ENCODE results near the gene GSK3B. TPM values are rescaled to one million over a fixed set of nuclear protein-coding genes. Genes with fewer than 3 reads are reported as not detected.

The GSK3B gene
- total RNA-seq, 1 donor from 2014 or later: 88.6 TPM

GRCh38 chr3:119809249-119810017 lies 284.8 kb downstream of the GSK3B start:
- Mint-ChIP-seq H3K27ac (no peak overlapping the region), H3K36me3 (no peaks in the 10 kb centered on the region), H3K4me1 (peaks cover 2% of the 10 kb centered on the region), H3K9me3 (no peaks in the 10 kb centered on the region), H3K27me3 (ENCODE audit: insufficient read depth, low read depth) (peaks cover 15% of the 10 kb centered on the region), H3K4me3 (no peak overlapping the region)
- no peak for DNase-seq (ENCODE audit: low spot score)
- H3K36me3 ChIP-seq: no peaks in the 10 kb centered on the region
- no peak overlapping the region for H3K27ac ChIP-seq
- no peaks in the 10 kb centered on the region for H3K79me2 ChIP-seq (ENCODE audit: low read depth)
- no peak overlapping the region for H3K4me2 ChIP-seq
- no peaks in the 10 kb centered on the region for H3K27me3 ChIP-seq
- no peaks in the 10 kb centered on the region for H3K9me3 ChIP-seq (ENCODE audit: low read depth)
- no peak overlapping the region for H3K4me3 ChIP-seq
- H3K4me1 ChIP-seq: no peaks in the 10 kb centered on the region
- no peaks in the 10 kb centered on the region for H4K20me1 ChIP-seq (ENCODE audit: low read depth)
- H2AFZ ChIP-seq (replicated peaks): no peak overlapping the region
- no peak overlapping the region for H3K9ac ChIP-seq
- TF ChIP-seq EZH2 (IDR thresholded peaks at IDR 0.05) (no peak), EZH2phosphoT487 (IDR thresholded peaks at IDR 0.05) (no peak), CTCF (IDR thresholded peaks at IDR 0.05) (no peak)
- H3F3A ChIP-seq (ENCODE audit: low read depth): no peaks in the 10 kb centered on the region

- Histone ChIP-seq H3K4me3 (no peak overlapping the region), H3K27ac (no peak overlapping the region), H3K79me2 (ENCODE audit: low read depth) (no peaks in the 10 kb centered on the region), H3F3A (ENCODE audit: low read depth) (no peaks in the 10 kb centered on the region), H3K4me1 (no peaks in the 10 kb centered on the region), H3K36me3 (no peaks in the 10 kb centered on the region), H3K4me2 (no peak overlapping the region), H3K27me3 (no peaks in the 10 kb centered on the region), H4K20me1 (ENCODE audit: low read depth) (no peaks in the 10 kb centered on the region), H3K9me3 (ENCODE audit: low read depth) (no peaks in the 10 kb centered on the region), H3K9ac (no peak overlapping the region), H2AFZ (replicated peaks) (no peak overlapping the region)
- H3K27ac Mint-ChIP-seq: no peak overlapping the region
- DNase-seq (ENCODE audit: low spot score): no peak
- peaks cover 13% of the 10 kb centered on the region for H3K27me3 Mint-ChIP-seq (ENCODE audit: insufficient read depth, low read depth)
- H3K9me3 Mint-ChIP-seq: no peaks in the 10 kb centered on the region
- no peaks in the 10 kb centered on the region for H3K36me3 Mint-ChIP-seq
- TF ChIP-seq EZH2phosphoT487 (IDR thresholded peaks at IDR 0.05) (no peak), EZH2 (IDR thresholded peaks at IDR 0.05) (no peak), CTCF (IDR thresholded peaks at IDR 0.05) (no peak)
- H3K4me3 Mint-ChIP-seq: no peak overlapping the region
- H3K4me1 Mint-ChIP-seq: no peaks in the 10 kb centered on the region
Observed at GRCh38 chr3:119808843-119809242, 285.4 kb downstream of the GSK3B start.

- no peak overlapping the region for H3K4me3 ChIP-seq
- H2AFZ ChIP-seq (replicated peaks): no peak overlapping the region
- H4K20me1 ChIP-seq (ENCODE audit: low read depth): no peaks in the 10 kb centered on the region
- Mint-ChIP-seq H3K4me1 (no peaks in the 10 kb centered on the region), H3K9me3 (no peaks in the 10 kb centered on the region), H3K27me3 (ENCODE audit: insufficient read depth, low read depth) (peaks cover 10% of the 10 kb centered on the region), H3K36me3 (no peaks in the 10 kb centered on the region), H3K27ac (no peak overlapping the region), H3K4me3 (no peak overlapping the region)
- no peaks in the 10 kb centered on the region for H3K27me3 ChIP-seq
- no peak for TF ChIP-seq EZH2 (IDR thresholded peaks at IDR 0.05)
- TF ChIP-seq CTCF (IDR thresholded peaks at IDR 0.05): peak; percentile 14
- no peak for TF ChIP-seq EZH2phosphoT487 (IDR thresholded peaks at IDR 0.05)
- H3K27ac ChIP-seq: no peak overlapping the region
- H3K36me3 ChIP-seq: no peaks in the 10 kb centered on the region
- H3K79me2 ChIP-seq (ENCODE audit: low read depth): no peaks in the 10 kb centered on the region
- H3K4me2 ChIP-seq: no peak overlapping the region
- no peaks in the 10 kb centered on the region for H3K9me3 ChIP-seq (ENCODE audit: low read depth)
- H3K9ac ChIP-seq: no peak overlapping the region
- no peak for DNase-seq (ENCODE audit: low spot score)
- H3K4me1 ChIP-seq: no peaks in the 10 kb centered on the region
- no peaks in the 10 kb centered on the region for H3F3A ChIP-seq (ENCODE audit: low read depth)
Observed at GRCh38 chr3:119808244-119808643, 286.0 kb downstream of the GSK3B start.

All from neural progenitor cell (in vitro differentiated cells).